Measurements from ENCODE around the gene DMKN.
"Not testable (repeated sequence)": the region's sequence is repeated elsewhere in the genome, so short reads cannot be mapped to it uniquely, and the experiment has no call there.

The DMKN gene

GRCh38 chr19:35495107-35496064 is 18.1 kb downstream of the DMKN start:
- DNase-seq: peak; percentile 56

- no peak for DNase-seq
Observed at GRCh38 chr19:35493971-35494370, 19.5 kb downstream of the DMKN start.

GRCh38 chr19:35491836-35492360 is 21.6 kb downstream of the DMKN start:
- no peak for DNase-seq

GRCh38 chr19:35490364-35490763 is 23.1 kb downstream of the DMKN start, which contains the start of gene KRTDAP:
TSS of gene KRTDAP (minus strand) at chr19:35490464. CDS start at chr19:35490442, 22 bp downstream.
- no peak for DNase-seq

GRCh38 chr19:35488677-35489076 is 24.8 kb downstream of the DMKN start:
- DNase-seq: no peak

GRCh38 chr19:35487656-35488182 is 25.7 kb downstream of the DMKN start:
- DNase-seq: no peak

GRCh38 chr19:35486268-35486708 is 27.2 kb downstream of the DMKN start:
- no peak for DNase-seq

- DNase-seq: no peak
Observed at GRCh38 chr19:35484252-35485036, 29.0 kb downstream of the DMKN start.

- no peak for DNase-seq
Observed at GRCh38 chr19:35483089-35483488, 30.4 kb downstream of the DMKN start.

GRCh38 chr19:35478794-35479677 is 34.4 kb downstream of the DMKN start:
- DNase-seq: no peak

GRCh38 chr19:35476149-35476548 is 37.3 kb downstream of the DMKN start:
- no peak for DNase-seq

- DNase-seq: not testable (repeated sequence)
Observed at GRCh38 chr19:35474594-35474993, 38.9 kb downstream of the DMKN start.

GRCh38 chr19:35474104-35474503 is 39.3 kb downstream of the DMKN start:
- no peak for DNase-seq

GRCh38 chr19:35471946-35472345 is 41.5 kb downstream of the DMKN start:
- DNase-seq: no peak

GRCh38 chr19:35471075-35471474 is 42.4 kb downstream of the DMKN start:
- not testable (repeated sequence) for DNase-seq

GRCh38 chr19:35470128-35470527 is 43.3 kb downstream of the DMKN start:
- DNase-seq: no peak

- peak; percentile 71 for DNase-seq
Observed at GRCh38 chr19:35468637-35469036, 44.8 kb downstream of the DMKN start.

- no peak for DNase-seq
Observed at GRCh38 chr19:35466259-35466658, 47.2 kb downstream of the DMKN start.

GRCh38 chr19:35462956-35463355 is 50.5 kb downstream of the DMKN start:
- not testable (repeated sequence) for DNase-seq

- DNase-seq: peak; percentile 87
Observed at GRCh38 chr19:35462476-35462953, 50.9 kb downstream of the DMKN start.

- not testable (repeated sequence) for DNase-seq
Observed at GRCh38 chr19:35461788-35462187, 51.7 kb downstream of the DMKN start.

GRCh38 chr19:35461060-35461459 is 52.4 kb downstream of the DMKN start:
- DNase-seq: no peak
